ENCODE results near the gene EFHD2.
A peak's percentile ranks its signal among the peaks of the same experiment; 100 is the strongest.
"Not testable (repeated sequence)": the region's sequence is repeated elsewhere in the genome, so short reads cannot be mapped to it uniquely, and the experiment has no call there.

Gene EFHD2

DNA sequence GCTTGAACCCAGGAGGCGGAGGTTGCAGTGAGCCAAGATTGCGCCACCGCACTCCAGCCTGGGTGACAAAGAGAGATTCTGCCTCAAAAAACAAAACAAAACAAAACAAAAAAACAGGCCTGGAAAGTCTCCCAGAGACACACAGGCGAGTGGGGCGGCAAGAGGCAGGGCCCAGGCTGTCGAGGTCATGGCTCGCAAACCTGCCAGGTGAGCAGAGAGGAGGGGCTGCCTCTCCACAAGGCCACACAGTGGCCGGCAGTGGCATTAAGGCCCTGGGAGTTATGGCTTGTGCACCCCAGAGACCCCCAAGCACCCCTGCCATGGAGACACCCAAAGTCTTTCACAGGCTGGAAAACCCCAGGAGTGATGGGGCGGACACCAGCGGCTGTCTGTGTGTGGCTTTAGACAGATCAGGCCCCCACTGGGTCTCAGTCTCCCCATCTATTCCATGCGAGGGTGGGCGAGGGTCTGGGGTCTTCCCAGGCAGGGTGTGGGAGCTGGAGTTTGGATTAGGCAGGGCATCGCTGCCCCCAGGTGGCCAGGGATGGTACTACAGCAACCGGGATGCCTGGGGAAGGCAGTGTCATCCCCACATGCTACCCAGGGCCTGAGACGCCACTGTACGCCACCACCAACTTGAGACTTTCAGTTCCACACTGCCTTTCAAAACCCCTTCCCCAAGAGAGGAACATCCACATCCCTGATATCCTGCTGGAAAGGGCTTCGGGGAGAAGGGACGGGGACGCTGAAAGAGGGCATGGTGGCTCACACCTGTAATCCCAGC lies 21.3 kb downstream of the EFHD2 start:
- peak; percentile 59 to 79 (median 66) for DNase-seq (ENCODE audit: low read depth in 4 of 4, low spot score in 1 of 4)

DNA sequence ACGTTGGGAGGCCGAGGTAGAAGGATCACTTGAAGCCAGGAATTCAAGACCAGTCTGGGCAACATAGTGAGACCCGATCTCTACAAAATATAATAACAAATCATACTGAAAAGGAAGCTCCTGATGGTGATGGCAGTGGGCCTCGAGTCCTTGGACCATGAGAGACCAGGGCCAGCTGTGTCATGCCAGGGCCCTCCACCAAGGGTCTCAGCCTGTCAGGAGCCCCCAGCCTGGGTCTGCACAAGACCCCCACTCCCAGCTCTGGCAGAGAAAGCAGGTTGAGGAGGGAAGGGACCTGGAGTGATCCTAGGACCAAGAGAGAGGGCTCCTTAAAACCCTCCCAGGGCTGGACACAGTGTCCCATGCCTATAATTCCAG lies 21.9 kb downstream of the EFHD2 start:
- no peak for DNase-seq (ENCODE audit: low read depth in 4 of 4, low spot score in 1 of 4)

DNA sequence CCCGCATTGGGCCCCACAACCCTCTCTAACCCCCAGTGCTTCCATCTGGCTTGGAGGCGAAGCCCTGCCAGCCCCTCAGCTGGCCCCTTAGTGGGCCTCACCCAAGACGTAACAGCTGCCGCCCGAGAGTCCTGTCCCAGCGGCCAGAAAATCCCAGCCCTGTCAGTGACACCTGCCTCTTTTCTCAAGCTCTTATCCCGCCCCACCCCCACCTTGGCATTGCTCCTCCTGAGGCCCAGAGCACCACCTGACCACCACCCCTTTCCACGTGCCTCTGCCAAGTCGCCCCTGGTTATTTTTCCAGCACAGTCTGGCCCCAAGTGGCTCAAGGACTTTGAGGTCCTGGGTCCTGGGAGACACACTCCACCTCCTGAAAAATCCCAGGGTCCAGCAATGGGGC lies 22.6 kb downstream of the EFHD2 start:
- no peak for DNase-seq (ENCODE audit: low read depth in 4 of 4, low spot score in 1 of 4)

GRCh38 chr1:15433471-15433870 lies 23.8 kb downstream of the EFHD2 start:
- DNase-seq (ENCODE audit: low read depth in 4 of 4, low spot score in 1 of 4) = no peak

- not testable (repeated sequence) for DNase-seq (ENCODE audit: low read depth in 4 of 4, low spot score in 1 of 4)
Measured at GRCh38 chr1:15434739-15435138, 25.1 kb downstream of the EFHD2 start.

DNA sequence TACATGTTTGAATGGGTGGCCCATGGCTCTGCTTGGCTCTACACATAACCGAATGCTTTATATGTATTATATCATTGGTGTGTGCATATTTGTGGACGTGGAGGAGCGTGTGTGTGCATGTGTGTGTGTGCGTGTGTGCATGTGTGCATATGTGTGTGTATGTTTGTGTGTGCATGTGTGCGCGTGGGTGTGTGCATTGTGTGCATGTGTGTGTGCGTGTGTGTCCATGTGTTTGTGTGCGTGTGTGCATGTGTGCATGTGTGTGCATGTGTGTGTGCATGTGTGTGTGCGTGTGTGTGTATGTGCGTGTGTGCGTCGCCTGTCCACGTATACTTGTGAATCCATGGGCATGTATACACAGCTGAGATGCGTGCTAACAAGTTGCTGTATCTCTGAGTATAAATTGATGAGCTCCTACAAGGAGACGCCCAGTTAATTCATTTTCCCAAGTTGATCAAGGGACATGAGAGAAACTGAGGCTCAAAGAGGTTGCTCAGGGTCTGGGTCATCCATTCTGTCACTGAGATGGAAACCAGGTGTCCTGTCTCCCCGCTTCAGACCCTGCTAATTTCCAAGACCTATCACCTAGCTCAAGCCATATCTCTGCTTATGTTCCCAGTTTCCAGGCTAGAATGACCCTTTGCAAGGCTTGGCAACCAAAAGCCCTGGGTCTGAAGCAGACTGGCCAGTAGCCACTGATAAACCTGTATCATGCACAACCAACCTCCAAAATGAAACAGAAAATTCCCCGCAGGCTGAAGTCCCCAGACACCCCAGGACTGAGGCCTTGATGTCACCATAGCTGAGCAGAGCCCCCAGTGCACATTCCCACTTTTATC lies 25.8 kb downstream of the EFHD2 start:
- DNase-seq (ENCODE audit: low read depth in 4 of 4, low spot score in 1 of 4) = no peak

- DNase-seq (ENCODE audit: low read depth in 4 of 4, low spot score in 1 of 4) = no peak
Measured at GRCh38 chr1:15436881-15437442, 27.3 kb downstream of the EFHD2 start.

- DNase-seq (ENCODE audit: low read depth in 4 of 4, low spot score in 1 of 4) = no peak
Measured at GRCh38 chr1:15439325-15439724, 29.6 kb downstream of the EFHD2 start.

DNA sequence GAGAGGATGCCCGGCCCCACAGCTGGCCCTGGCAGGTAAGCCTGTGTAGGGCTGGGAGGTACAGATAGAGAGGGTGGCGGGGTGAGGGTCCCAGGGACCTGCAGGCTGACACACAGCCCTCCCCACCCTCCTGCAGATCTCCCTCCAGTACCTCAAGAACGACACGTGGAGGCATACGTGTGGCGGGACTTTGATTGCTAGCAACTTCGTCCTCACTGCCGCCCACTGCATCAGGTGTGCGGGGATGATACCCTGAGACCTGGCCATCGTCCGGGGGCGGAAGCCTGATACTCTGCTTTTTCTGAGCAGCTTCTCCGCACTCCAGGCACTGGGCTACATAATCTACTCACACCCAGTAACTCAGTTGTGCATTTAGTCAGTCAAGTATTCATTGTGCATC lies 30.7 kb downstream of the EFHD2 start:
- DNase-seq (ENCODE audit: low read depth in 4 of 4, low spot score in 1 of 4) = no peak

DNA sequence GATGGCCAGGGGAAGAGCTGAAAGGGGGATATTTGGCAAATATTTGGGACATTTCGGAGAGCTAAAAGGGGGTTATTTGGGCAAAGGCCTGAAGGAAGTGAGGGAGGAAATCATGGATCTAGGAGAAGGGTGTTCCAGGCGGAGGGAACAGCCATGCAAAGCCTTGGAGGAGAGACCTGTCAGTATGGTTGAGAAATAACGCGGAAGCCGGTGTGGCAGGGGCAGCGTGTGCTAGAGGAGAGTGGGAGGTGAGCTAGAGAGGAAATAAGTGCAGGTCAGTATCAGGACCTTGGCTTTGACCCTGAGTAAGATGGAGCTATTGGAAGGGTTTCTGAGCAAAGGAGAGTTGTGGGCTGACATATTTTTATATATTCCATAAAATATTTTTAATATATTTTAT lies 31.6 kb downstream of the EFHD2 start:
- DNase-seq (ENCODE audit: low read depth in 4 of 4, low spot score in 1 of 4) = no peak

DNA sequence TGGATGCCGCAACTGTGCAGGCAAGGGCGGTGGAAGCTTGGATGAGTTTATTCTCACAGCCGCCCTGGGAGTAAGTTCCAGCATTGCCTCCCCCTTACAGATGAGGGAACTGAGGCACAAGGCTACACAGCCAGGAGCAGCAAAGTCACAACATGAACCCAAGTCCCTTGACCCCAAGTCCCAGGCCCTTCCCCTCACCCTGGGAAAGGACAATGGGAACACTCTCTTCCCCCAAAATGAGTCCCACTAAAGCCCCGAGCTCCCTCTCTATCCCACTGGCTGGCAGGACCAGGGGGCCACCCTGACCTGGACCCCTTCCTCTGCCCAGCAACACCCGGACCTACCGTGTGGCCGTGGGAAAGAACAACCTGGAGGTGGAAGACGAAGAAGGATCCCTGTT lies 32.4 kb downstream of the EFHD2 start:
- no peak for DNase-seq (ENCODE audit: low read depth in 4 of 4, low spot score in 1 of 4)

DNA sequence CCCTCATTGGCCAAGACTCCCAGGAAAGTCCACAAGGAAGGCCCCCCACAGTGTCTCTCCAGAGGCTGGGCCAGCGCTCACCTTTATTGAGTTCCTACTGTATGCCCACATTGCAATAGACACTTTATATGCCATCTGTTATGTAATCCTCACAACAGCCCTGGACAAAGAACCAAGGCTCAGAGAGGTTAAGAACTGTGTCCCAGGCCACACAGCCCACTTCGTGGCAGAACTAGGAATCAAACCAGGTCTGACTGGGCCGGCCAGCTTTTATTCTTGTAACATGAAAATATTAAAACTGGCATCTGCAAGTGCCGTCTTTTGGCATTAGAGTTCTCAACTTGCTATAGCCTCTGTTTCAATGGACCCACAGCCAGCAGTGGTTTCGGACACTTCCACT lies 33.1 kb downstream of the EFHD2 start:
- DNase-seq (ENCODE audit: low read depth in 4 of 4, low spot score in 1 of 4) = no peak

GRCh38 chr1:15443281-15443680 lies 33.6 kb downstream of the EFHD2 start:
- DNase-seq (ENCODE audit: low read depth in 4 of 4, low spot score in 1 of 4) = no peak

GRCh38 chr1:15444468-15445389 lies 35.0 kb downstream of the EFHD2 start:
- no peak for DNase-seq (ENCODE audit: low read depth in 4 of 4, low spot score in 1 of 4)

DNA sequence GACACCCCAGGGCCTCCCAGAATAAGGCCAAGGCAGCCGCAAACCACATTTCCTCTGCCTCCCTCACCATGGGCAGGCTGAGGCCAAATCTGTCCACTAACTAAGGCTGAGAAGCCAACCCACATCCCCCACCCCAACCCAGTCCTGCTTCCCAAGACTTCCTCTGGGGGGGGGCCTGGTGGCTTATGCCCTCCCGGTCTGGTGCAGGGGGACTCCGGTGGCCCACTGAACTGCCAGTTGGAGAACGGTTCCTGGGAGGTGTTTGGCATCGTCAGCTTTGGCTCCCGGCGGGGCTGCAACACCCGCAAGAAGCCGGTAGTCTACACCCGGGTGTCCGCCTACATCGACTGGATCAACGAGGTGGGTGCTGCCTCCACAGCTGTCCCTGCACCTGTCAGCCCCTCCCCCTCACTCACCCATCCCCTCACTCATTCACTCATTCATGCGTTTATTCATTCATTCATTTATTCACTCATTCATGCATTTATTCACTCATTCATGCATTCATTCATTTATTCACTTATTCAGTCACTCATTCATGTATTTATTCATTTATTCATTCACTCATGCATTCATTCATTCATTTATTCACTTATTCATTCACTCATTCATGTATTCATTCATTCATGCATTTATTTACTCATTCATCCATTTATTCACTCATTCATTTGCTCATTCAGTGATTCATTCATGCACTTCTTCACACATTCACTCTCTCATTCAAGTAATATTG lies 35.9 kb downstream of the EFHD2 start:
- no peak for DNase-seq (ENCODE audit: low read depth in 4 of 4, low spot score in 1 of 4)

DNA sequence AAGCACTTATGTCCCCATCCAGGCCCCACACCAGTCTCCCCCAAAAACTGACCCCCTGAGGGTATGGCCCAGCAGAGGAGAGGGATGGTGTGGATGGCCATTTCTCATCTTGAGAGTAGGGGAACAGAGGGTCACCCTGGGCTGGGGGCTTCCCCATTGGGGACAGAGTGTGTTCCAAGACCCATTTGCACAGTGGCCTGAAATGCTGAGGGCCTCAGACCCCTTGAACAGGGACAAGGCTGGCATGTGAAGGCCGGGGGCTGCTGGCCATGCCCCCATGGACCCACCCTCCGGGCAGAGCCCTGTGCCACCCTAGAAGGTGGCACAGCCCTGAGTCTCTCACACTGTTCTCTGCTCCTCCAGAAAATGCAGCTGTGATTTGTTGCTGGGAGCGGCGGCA lies 36.5 kb downstream of the EFHD2 start:
- no peak for DNase-seq (ENCODE audit: low read depth in 4 of 4, low spot score in 1 of 4)

DNA sequence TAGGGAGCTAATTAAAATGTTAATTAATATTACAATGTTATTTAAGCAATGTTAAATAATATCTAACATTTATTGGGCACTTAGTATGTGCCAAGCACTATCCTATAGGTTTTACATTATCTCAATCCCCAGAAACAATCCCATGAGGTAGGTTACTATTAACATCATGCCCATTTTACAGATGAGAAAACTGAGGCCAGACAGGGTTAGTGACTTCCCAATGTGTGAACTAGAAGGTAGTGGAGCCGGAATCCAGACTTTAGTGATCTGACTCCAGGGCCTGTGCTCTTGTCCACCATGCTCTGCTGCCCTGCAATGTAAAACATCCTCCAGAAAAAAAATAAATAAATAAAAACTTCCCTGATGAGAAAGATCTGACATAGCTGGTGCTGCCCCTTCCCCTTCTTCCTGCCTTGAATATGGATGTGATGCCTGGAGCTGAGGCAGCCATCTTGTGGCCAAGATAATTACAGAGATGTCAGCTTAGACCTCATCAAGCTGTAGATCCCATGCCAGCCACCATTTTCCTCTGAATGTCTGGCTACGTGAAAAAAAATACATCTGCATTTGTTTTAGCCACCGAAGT lies 39.3 kb downstream of the EFHD2 start:
- DNase-seq (ENCODE audit: low read depth in 4 of 4, low spot score in 1 of 4) = no peak

DNA sequence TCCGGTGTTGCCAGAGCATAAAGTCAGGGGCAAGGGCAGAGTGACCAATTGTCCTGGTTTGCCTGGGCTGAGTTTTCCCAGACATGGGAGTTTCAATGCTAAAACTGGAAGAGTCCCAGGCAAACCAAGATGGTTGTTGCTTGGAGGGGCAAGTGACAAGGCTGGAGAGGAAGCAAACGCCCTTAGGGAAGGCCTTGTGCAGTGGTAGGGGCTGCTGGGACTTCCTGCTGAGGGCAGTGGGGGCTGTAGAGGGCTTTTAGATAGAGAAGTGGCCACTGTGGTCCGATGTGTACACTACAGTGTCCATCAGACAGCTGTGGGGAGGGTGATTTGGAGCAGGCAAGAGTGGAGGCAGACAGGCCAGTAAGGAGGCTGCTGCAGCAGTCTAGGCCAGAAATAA lies 39.9 kb downstream of the EFHD2 start:
- no peak for DNase-seq (ENCODE audit: low read depth in 4 of 4, low spot score in 1 of 4)

DNA sequence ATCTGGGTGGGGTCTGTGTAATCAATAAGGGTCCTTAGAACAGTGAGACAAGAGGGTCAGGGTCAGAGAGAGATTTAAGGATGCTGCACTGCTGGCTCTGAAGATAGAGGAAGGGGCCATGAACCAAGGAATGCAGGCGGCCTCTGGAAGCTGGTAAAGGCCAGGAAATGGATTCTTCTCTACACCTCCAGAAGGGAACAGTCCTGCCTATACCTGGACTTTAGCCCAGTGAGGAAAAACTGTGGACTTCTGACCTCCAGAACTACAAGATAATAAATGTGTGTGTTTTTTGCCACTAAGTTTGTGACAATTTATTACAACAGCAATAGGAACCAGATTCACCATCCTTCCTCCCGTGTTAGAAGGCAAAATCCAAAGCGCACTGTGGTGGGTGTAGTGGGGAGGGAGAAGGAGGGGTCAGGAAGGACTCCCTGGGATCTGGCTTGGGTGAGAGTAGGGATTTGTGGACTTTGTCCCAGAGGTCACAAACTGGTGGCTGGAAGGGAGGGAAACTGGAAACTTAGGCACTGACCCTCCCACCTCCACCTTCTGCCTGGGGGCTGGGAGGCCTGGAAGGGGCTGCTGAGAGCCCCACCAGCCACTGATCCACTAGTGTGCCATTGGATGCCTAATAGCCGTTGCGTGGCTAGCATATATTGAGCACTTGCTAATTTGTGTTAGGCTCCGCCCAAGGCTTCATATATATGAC lies 41.5 kb downstream of the EFHD2 start:
- no peak for DNase-seq (ENCODE audit: low read depth in 4 of 4, low spot score in 1 of 4)
